HG02970 (cell line): ENCODE results near the gene AADACL4.
"Not testable (repeated sequence)": the region's sequence is repeated elsewhere in the genome, so short reads cannot be mapped to it uniquely, and the experiment has no call there.

Experiments used
- ATAC-seq: cut with Tn5 transposase; IDR thresholded peaks from one replicate; pipeline ENCODE4 v1.9.1; 2021; ENCODE audit warnings: mild to moderate bottlenecking, moderate library complexity, moderate number of reproducible peaks; ENCODE audit not compliant: unreplicated experiment, low FRiP score

AADACL4 gene

GRCh38 chr1:12656575-12656974 is 12.7 kb downstream of the AADACL4 start:
- no peak for ATAC-seq

- no peak for ATAC-seq
Observed at GRCh38 chr1:12657060-12657884, 13.4 kb downstream of the AADACL4 start.

DNA sequence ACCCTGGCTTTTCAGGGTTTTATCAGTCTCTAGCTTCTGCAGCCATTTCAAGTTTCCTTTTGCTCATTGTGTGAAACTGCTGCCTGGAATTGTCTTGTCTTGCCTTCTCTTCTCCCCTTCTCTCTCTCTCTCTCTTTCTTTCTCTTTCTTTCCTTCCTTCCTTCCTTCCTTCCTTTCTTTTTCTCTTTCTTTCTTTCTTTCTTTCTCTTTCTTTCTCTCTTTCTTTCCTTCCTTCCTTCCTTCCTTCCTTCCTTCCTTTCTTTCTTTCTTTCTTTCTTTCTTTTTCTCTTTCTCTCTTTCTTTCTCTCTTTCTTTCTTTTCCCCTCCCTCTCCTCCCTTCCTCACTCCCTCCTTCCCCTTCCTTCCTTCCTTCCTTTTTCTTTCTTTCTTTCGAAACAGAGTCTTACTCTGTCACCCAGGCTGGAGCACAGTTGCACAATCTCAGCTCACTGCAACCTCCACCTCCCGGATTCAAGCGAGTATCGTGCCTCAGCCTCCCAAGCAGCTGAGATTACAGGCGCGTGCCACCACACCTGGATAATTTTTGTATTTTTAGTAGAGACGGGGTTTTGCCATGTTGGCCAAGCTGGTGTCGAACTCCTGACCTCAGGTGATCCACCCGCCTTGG is 14.1 kb downstream of the AADACL4 start:
- not testable (repeated sequence) for ATAC-seq

GRCh38 chr1:12658531-12659453 is 14.9 kb downstream of the AADACL4 start:
- ATAC-seq = peak; percentile 67

- no peak for ATAC-seq
Observed at GRCh38 chr1:12661606-12662219, 17.8 kb downstream of the AADACL4 start.

DNA sequence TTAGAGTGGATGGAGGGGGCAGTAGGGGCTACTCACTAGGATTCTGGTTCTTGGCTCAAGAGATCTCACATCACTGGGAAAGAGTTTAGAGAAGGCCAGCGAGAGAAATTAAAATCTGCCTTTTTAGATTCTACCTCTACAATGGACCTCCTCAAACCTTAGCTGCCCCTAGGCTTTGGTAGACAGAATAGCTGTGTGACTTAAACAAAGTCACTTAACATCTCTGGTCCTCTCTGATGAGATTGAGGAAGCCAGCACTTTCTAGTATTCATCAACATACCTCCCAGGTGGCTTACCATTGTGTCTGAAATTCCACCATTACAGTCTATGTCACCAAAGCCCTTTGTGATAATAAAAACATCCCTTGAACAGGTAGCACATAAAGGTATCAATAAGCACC is 18.7 kb downstream of the AADACL4 start:
- ATAC-seq = no peak

GRCh38 chr1:12665511-12665910 is 21.6 kb downstream of the AADACL4 start:
- no peak for ATAC-seq

DNA sequence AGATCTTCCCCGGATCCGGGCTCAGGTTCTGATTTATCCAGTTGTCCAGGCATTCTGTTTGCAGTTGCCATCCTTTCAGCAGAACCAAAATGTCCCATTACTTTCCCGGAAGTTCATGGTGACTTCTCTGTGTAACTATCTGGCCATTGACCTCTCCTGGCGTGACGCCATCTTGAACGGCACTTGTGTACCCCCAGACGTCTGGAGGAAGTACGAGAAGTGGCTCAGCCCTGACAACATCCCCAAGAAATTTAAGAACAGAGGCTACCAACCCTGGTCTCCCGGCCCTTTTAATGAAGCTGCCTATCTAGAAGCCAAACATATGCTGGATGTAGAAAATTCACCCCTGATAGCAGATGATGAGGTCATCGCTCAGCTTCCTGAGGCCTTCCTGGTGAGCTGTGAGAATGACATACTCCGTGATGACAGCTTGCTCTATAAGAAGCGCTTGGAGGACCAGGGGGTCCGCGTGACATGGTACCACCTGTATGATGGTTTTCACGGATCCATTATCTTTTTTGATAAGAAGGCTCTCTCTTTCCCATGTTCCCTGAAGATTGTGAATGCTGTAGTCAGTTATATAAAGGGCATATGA is 22.4 kb downstream of the AADACL4 start:
- ATAC-seq = no peak

- ATAC-seq = no peak
Observed at GRCh38 chr1:12669529-12670068, 25.7 kb downstream of the AADACL4 start.

- ATAC-seq = no peak
Observed at GRCh38 chr1:12674358-12674757, 30.5 kb downstream of the AADACL4 start.

DNA sequence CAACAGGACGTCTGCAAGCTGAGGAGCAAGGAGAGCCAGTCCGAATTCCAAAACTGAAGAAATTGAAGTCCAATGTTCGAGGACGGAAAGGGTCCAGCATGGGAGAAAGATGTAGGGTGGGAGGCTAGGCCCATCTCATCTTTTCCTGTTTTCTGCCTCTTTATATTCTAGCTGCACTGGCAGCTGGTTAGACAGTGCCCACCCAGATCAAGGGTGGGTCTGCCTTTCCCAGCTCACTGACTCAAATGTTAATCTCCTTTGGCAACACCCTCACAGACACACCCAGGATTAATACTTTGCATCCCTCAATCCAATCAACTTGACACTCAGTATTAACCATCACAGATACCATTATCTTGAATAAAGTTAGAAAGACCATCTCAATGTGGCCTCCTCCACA is 32.2 kb downstream of the AADACL4 start:
- not testable (repeated sequence) for ATAC-seq

- ATAC-seq = no peak
Observed at GRCh38 chr1:12677565-12677964, 33.7 kb downstream of the AADACL4 start.

- ATAC-seq = no peak
Observed at GRCh38 chr1:12678350-12678749, 34.5 kb downstream of the AADACL4 start.

DNA sequence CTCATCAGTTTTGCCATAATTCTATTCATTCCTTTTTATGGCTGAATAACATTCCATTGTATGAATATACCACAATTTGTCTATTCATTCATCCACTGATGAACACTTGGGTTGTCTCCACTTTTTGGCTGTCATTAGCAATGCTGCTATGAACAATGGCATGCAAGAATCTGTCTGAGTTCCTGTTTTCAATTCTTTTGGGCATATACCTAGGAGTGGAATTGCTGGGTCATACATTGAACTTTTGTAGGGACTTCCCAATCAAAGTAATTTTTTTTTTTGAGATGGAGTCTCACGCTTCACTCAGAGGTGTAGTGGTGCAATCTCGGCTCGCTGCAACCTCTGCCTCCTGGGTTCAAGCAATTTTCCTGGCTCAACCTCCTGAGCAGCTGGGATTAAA is 34.9 kb downstream of the AADACL4 start:
- ATAC-seq = no peak

GRCh38 chr1:12690156-12690555 is 46.3 kb downstream of the AADACL4 start:
- no peak for ATAC-seq

DNA sequence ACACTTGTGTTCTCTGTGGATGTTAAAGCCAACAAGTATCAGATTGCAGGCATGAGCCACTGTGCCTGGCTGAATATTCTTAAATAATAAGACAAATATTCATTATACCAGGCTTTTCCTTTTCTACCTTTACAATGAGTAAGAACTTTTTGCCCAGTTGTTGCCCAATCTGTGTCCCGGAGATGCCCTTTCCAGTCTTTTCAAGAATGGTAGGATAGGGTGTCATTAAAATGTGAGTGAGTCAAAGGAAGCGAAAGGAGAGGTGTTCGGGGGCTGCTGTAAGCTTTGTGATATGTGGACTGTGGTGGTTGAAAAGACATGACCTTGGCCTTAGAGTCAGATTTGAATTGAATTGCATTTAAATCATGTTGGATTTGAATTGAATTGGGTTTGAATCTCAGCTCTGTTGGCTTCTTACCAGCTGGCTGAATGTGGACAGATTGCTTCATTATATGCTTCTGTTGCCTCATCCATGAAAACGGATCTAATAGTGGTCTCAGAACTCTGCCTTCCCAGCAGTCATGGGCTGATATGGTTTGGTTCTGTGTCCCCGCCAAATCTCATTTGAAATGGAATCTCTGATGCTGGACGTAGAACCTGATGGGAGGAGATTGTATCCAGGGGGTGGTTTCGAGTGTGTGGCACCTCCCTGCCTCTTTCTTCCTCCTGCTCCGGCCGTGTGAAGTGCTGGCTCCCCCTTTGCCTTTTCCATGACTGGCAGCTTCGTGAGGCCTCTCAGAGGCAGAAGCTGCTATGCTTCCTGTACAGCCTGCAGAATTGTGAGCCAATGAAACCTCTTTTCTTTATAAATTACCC is 49.3 kb downstream of the AADACL4 start:
- no peak for ATAC-seq

DNA sequence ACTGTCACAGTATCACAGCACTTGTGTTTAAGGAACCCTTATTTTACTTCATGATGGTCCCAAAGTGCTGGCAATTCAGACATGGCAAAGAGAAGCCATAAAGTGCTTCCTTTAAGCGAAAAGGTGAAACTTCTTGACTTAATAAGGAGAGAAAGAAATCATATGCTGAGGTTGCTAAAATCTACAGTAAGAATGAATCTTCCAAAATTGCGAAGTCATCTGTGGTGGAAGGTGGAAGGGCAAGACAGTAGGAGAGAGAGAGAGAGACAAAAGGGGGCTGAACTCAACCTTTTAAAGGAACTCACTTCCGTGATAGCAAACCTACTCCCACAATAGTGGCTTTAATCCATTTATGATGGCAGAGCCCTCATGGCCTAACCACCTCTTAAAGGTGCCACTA is 52.8 kb downstream of the AADACL4 start:
- ATAC-seq = no peak

DNA sequence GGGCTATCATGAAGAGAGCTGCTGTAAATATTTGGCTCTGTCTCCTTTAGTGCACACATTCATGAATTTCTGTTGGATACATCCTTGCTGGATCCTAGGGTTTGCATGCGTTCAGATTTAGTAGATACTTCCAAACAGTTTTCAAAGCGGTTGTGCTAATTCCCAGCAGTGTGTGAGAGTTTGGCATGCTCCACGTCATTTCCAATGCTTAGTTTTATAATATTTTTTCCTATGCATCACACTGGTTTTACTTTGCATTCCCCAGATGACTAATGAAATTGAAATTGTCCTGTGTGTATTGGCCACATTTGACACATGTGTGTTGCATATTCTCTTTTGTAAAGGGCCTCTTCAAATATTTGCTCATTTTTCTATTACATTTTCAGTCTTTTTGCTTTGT is 53.5 kb downstream of the AADACL4 start:
- no peak for ATAC-seq

DNA sequence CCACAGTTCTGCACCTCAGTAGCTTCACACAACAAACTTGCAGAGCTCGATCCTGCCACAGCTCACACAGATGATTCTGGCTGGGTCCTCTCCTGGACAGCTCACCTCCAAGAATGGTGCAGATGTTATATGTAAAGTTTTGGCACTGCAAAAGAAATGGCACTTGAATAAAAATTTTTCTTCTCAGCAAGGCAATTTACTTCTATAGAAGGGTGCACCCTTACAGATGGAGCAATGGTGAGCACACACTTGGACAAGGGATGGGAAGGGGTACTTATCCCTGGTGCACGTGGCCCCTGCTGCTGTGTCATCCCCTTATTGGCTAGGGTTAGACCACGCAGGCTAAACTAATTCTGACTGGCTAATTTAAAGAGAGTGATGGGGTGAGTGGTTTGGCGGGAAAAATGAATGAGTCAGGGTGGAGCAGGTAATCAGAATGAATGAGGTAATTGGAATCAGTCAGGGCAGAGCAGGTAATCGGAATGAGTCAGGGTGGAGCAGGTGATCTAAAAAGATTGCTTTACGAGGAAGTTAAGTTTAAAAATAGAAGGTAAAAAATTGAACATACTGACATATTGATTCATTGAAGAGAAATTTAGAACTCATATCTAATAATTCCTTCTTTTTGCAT is 60.1 kb downstream of the AADACL4 start:
- ATAC-seq = no peak
